NCI-H460 (cell line): Measurements from ENCODE around the gene RPP40. TPM values are rescaled to one million over a fixed set of nuclear protein-coding genes. Genes with fewer than 3 reads are reported as not detected.

ENCODE experiments used
- total RNA-seq: library from RNA; depleted of rRNA; stranded (reverse); fragments of >200 nt; shearing (Covaris generic); gene quantifications from 2 replicates; pipeline ENCODE4 v1.2.3, GENCODE V29; 2014; rRNA removed

The RPP40 gene
- total RNA-seq, 1 experiment from 2014 or later, result 38.6 TPM

Other genes starting within 250 kb of the RPP40 start
- 19.5 and 19.7 TPM in 2 replicates for gene CDYL, start 227.6 kb downstream of the RPP40 start, total RNA-seq
- 0.22 and 0.40 TPM in 2 replicates for gene PPP1R3G, start 81.3 kb upstream of the RPP40 start, total RNA-seq